K562 (cell line): Measurements from ENCODE around the gene BEST3. TPM values are rescaled to one million over a fixed set of nuclear protein-coding genes. Genes with fewer than 3 reads are reported as not detected.
A peak's percentile ranks its signal among the peaks of the same experiment; 100 is the strongest.

Source experiments
- E2F1 ChIP-seq: sonication (generic); formaldehyde crosslinking; IDR thresholded peaks from 2 replicates; pipeline ENCODE4 v1.8.1; 2023; ENCODE audit warnings: mild to moderate bottlenecking, missing genetic modification reagents, moderate library complexity
- ELF4 ChIP-seq: fragments of 450-650 bp; formaldehyde crosslinking; IDR thresholded peaks from 2 replicates; pipeline ENCODE4 v1.4.0; 2022; ENCODE audit warnings: missing genetic modification characterization
- ELK1 ChIP-seq: sonication (generic); formaldehyde crosslinking; IDR thresholded peaks from 2 replicates; pipeline ENCODE4 v1.8.1; 2022; ENCODE audit warnings: missing genetic modification reagents
- ETS2 ChIP-seq: IDR thresholded peaks from 2 replicates; pipeline ENCODE4 v1.6.1; 2016; ENCODE audit warnings: borderline replicate concordance, missing genetic modification characterization, mild to moderate bottlenecking, moderate library complexity, missing compliant biosample characterization; ENCODE audit not compliant: poor library complexity, severe bottlenecking
- HNRNPLL ChIP-seq: fragments of 200-400 bp; formaldehyde crosslinking; IDR thresholded peaks from 2 replicates; pipeline ENCODE4 v1.6.1; 2017; ENCODE audit warnings: low read length, low read depth, mild to moderate bottlenecking; ENCODE audit not compliant: poor library complexity, severe bottlenecking
- RFX7 ChIP-seq: fragments of 250-450 bp; sonication (Bioruptor Pico); IDR thresholded peaks from 2 replicates; pipeline ENCODE4 v1.5.1; 2021; ENCODE audit warnings: mild to moderate bottlenecking
- TRIM24 ChIP-seq, 2 experiments: fragments of 450-650 bp; IDR thresholded peaks; 2 replicates each; pipeline ENCODE4 v1.6.1; 2016
- ZBTB11 ChIP-seq, 3 experiments: fragments of 200-800 bp in 1 of 3; fragments of 250-450 bp in 1 of 3; fragments of 450-650 bp in 1 of 3; sonication (Bioruptor Pico) in 1 of 3; sonication (Bioruptor generic) in 1 of 3; formaldehyde crosslinking in 1 of 3; IDR thresholded peaks; 2 replicates each; pipeline versions ENCODE4 v1.6.1 to v1.8.0; 2016 to 2022; ENCODE audit warnings: mild to moderate bottlenecking in 2 of 3, missing genetic modification characterization in 2 of 3, missing compliant biosample characterization in 1 of 3, moderate library complexity in 1 of 3
- ZBTB40 ChIP-seq, 2 experiments: fragments of 450-650 bp in 1 of 2; sonication (generic) in 1 of 2; formaldehyde crosslinking in 1 of 2; IDR thresholded peaks; 2 replicates each; pipeline versions ENCODE4 v1.7.1 to v1.9.0; 2016 to 2022; ENCODE audit warnings: inconsistent platforms in 1 of 2, mild to moderate bottlenecking in 1 of 2, missing genetic modification reagents in 1 of 2
- ZBTB7A ChIP-seq: IDR thresholded peaks from 2 replicates; pipeline ENCODE4 v1.6.1; 2011; ENCODE audit warnings: low read depth, mild to moderate bottlenecking, low read length, moderate library complexity, borderline replicate concordance; ENCODE audit not compliant: control insufficient read depth
- ZNF311 ChIP-seq: fragments of 250-450 bp; sonication (Bioruptor Pico); IDR thresholded peaks from 2 replicates; pipeline ENCODE4 v1.4.0; 2020; ENCODE audit warnings: mild to moderate bottlenecking, moderate library complexity
- ZNF695 ChIP-seq: fragments of 450-650 bp; formaldehyde crosslinking; IDR thresholded peaks from 2 replicates; pipeline ENCODE4 v1.4.0; 2020; ENCODE audit warnings: mild to moderate bottlenecking, moderate library complexity
- polyA plus RNA-seq, 8 experiments: library from polyadenylated mRNA; depleted of rRNA in 4 of 8; stranded (reverse) in 5 of 8; unstranded in 3 of 8; fragments of >200 nt; fragmentation: Nextera tagmentation in 2 of 8; fragmentation: Illumina TruSeq in 1 of 8; extraction: Ambion mirVana in 2 of 8; extraction: Trizol in 1 of 8; gene quantifications; 2 replicates each; pipeline versions ENCODE4 v1.2.1 to v1.2.3, GENCODE V29; 2011 to 2014; ENCODE audit warnings: inconsistent platforms in 1 of 8, missing spikeins in 1 of 8
- total RNA-seq, 7 experiments: library from RNA; depleted of rRNA in 6 of 7; stranded (reverse); fragments of >200 nt in 6 of 7; fragmentation: Illumina TruSeq in 2 of 7; extraction: Trizol in 2 of 7; gene quantifications; 2 replicates each; pipeline versions ENCODE4 v1.2.1 to v1.2.3, GENCODE V29; 2011 to 2021; ENCODE audit warnings: low replicate concordance in 1 of 7

Gene BEST3
- total and polyA plus RNA-seq, 9 of the 15 experiments (the other 6 are each of a cell fraction or from before 2014, with no cell fraction given): 0.15 TPM; not detected in 8

GRCh38 chr12:69623970-69624369 is 75.1 kb downstream of the BEST3 start (continued):
- no peak for TF ChIP-seq ZBTB7A
- TF ChIP-seq E2F1 (CRISPR knock-in tag): no peak
- TF ChIP-seq ZBTB40 (IDR thresholded peaks at IDR 0.05): peak; percentile 74
- no peak for TF ChIP-seq ZBTB40 (CRISPR knock-in tag; IDR thresholded peaks at IDR 0.05)
- TF ChIP-seq RFX7 (CRISPR knock-in tag): no peak
- no peak for TF ChIP-seq ETS2 (tag)
- TF ChIP-seq ELK1 (CRISPR knock-in tag): no peak
- peak; percentile 100 for TF ChIP-seq TRIM24 (IDR thresholded peaks at IDR 0.05)
- peak; percentile 87 for TF ChIP-seq ZNF311 (CRISPR knock-in tag)
- TF ChIP-seq ZBTB11 (CRISPR knock-in tag; IDR thresholded peaks at IDR 0.05): peak in 1 of 3 experiments; percentile 90; a peak in 2 of 6 replicates
- peak; percentile 38; the same call in 1 of the 2 replicates for TF ChIP-seq ELF4 (CRISPR knock-in tag)
- no peak for TF ChIP-seq ZNF695 (CRISPR knock-in tag)
- TF ChIP-seq HNRNPLL: peak; percentile 90
